DMS 273 treated with DMSO at 0.1 percent for 48 hours (cell line): ENCODE measurements around the gene GART.
"Not testable (repeated sequence)": the region's sequence is repeated elsewhere in the genome, so short reads cannot be mapped to it uniquely, and the experiment has no call there.

Experiments
- DNase-seq: peaks from one replicate; lab custom pipeline; 2025; lab: John Stamatoyannopoulos, UW

GART gene

GRCh38 chr21:33469183-33469582 lies 72.7 kb downstream of the GART start:
- DNase-seq = not testable (repeated sequence)

GRCh38 chr21:33461538-33462250 lies 80.2 kb downstream of the GART start:
- DNase-seq = no peak

GRCh38 chr21:33458861-33459260 lies 83.1 kb downstream of the GART start:
- no peak for DNase-seq

- DNase-seq = no peak
These were observed 86.1 kb downstream of the GART start for GRCh38 chr21:33455686-33456446.
